Right ventricle myocardium superior (tissue), 1 donor: Measurements from ENCODE around the gene CLCN7. TPM values are rescaled to one million over a fixed set of nuclear protein-coding genes. Genes with fewer than 3 reads are reported as not detected.

Experiments used
- ATAC-seq: fragments of 200-7000 bp; cut with Tn5 transposase; one replicate; pipeline ENCODE4 v1.9.1; 2020; ENCODE audit warnings: mild to moderate bottlenecking; ENCODE audit not compliant: poor library complexity
- DNase-seq: peaks from one replicate; pipeline ENCODE4 v3.0.0-alpha.2; 2020
- intact Hi-C: fragments of 100-400 bp; cut with DNase I; formaldehyde crosslinking; loops from one replicate; pipeline ENCODE4 v1.11.2; 2022
- total RNA-seq: library from RNA; stranded (reverse); fragmentation: NEBNext Ultra II Directional; extraction: Animal tissue kit (Norgen Biotek cat#: 25700); gene quantifications from one replicate; pipeline ENCODE4 v1.2.1, GENCODE V29; 2021
- donor health status: DM: no; HTN: yes; CAD: no; lungs with severe emphysema.

Gene CLCN7
- total RNA-seq, 1 donor from 2014 or later, result 45.0 TPM

DNA sequence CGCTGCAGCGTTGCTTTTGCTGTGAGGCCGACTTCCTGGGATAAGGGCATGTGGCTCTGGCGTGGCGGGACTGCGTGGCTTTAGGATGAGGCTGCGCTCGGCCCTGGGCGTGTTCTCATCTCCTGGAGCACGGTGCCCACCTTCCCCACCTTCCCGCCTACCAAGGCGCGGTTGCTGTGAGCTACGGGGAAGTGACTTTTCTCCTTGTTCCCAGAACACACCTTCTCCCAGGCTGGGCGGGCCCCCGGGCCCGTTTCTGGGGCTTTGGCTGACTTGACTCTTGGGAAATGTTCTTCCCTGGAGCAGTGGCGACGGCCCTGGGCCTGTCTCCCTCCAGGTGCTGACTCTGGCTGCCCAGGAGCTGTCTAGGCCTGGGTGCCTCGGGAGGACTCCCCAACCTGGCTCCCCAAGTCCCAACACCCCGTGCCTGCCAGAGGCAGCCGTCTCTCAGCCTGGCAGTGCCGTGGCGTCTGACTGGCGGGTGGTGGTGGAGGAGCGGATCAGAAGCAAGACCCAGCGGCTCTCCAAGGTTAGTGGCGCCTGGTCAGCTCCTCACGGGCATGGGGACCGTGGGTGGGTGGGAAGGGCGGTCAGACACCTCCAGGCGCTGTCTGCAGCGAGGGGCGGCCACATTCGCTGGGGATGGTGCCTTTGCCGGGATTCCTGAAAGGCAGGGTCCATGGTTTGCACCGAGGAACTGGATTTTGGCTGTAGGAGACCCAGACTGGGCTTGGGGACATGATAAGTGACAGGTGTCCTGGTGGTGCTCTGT is 30.4 kb upstream of the CLCN7 start:
- no peak for DNase-seq
- no peak for ATAC-seq
- intact Hi-C loops, result no loop called here

DNA sequence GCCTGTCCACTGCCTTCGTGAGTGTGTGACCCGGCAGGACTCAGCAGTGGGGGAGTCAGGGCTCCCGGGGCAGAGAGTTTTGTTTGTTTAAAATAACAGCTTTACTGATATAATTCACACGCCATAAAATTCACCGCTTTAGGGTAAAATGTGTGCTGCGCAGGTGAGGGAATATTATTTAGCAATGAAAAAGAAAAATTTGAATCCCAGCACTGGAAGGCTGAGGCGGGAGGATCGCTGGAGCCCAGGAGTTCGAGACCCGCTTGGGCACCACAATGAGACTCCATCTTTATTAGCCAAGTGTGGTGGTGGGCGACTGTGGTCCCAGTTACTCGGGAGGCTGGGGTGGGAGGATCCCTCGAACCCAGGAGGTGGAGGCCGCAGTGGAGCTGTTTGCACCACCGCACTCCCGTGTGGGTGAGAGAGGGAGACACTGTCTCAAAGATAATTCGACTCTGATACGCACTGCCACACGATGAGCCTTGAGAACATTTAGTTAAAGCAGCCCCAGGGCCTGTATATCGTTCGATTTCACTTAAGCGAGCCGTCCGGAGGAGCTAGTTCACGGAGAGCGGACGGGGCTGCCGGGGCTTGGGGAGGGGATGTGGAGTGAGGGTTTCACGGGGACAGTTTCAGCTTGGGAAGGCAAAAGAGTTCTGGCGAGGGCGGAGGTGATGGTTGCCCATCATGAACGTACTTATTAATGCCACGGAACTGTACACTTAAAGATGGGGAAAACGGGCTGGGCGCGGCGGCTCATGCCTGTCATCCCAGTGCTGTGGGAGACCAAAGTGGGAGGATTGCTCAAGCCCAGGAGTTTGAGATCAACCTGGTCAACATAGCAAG is 28.5 kb upstream of the CLCN7 start:
- ATAC-seq (no peak), DNase-seq (no peak)
- intact Hi-C loops, result no loop called here

DNA sequence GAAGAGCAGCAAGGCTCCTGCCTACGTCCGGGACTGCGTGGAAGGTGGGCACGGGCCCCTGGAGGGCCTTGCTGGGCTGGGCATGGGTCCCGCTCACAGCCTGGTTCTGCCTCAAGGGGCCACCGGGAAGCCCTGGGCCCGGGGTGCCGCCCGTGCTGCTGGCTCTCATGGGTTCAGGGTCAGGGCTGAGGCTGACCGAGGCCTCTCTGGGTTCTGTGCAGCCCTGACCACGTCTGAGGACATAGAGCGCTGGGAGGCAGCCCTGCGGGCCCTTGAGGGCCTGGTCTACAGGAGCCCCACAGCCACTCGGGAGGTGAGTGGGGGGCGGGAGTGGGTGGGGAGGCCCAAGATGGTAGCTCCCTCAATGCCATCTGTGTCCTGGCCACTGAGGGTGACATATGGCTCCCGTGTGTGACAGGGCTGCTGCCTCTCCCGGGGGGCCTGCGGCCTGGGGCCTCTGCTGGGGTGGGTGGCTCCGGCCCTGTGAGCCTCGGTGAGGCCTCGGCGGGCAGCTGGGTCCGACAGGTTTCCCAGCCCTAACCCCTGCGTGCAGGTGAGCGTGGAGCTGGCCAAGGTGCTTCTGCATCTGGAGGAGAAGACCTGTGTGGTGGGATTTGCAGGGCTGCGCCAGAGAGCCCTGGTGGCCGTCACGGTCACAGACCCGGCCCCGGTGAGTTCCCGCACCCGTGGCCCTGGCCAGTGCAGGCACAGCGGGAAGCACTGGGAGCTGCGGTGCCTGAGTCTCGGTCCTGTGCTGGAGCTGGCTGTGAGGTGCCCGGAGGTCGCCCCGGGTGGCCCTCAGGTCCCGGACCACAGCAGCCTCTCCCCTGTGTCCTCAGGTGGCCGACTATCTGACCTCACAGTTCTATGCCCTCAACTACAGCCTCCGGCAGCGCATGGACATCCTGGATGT is 27.5 kb upstream of the CLCN7 start:
- intact Hi-C loops, result no loop called here
- DNase-seq (no peak), ATAC-seq (no peak)

DNA sequence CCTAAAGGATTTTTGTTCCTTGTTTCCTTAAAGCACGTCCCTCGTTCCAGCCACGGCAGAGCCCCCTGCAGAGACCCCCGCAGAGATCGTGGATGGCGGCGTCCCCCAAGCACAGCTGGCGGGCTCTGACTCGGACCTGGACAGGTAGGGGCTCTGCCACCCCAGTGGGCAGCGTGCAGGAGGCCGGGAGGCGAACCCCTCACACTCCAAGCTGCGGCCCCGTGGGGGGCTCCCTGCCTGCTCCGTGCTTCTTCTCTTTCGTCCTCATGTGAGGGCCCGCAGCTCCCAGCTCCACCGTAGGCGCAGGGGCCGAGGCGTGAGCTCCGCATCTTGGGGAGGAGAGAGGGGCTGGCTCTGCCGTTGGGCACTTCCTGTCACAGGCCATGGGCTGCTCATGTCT is 26.8 kb upstream of the CLCN7 start:
- DNase-seq, result no peak
- intact Hi-C loops, result no loop called here
- ATAC-seq, result no peak

DNA sequence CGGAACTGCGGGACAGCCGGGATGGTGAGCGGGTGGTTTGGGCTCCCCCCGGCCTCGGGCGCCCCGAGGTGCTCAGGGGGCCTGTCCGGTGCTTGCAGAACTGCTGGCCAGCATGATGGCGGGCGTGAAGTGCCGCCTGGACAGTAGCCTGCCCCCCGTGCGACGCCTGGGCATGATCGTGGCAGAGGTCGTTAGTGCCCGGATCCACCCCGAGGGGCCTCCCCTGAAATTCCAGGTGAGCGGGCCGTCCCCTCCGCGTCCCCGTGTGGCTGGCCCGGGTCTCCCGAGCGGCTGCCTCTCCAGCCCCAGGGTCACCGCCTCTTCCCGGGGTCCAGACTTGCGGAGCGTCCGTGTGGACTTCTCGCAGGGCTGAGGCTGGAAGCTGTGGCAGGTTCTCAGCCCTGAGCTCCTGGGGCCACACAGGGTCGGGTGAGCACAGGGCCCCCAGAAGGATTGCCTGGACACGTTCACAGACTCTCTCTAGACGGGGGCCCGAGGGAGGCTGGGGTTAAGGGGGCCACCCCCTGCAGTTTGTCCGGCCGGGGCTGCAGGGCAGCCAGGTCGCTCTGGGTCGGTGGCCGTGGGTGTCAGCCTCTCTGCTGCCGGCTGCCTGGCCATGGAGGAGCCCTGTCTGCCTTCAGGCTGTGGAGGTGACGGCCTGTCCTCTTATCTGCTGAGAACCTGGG is 25.8 kb upstream of the CLCN7 start:
- intact Hi-C loops, result no loop called here
- ATAC-seq (no peak), DNase-seq (no peak)

DNA sequence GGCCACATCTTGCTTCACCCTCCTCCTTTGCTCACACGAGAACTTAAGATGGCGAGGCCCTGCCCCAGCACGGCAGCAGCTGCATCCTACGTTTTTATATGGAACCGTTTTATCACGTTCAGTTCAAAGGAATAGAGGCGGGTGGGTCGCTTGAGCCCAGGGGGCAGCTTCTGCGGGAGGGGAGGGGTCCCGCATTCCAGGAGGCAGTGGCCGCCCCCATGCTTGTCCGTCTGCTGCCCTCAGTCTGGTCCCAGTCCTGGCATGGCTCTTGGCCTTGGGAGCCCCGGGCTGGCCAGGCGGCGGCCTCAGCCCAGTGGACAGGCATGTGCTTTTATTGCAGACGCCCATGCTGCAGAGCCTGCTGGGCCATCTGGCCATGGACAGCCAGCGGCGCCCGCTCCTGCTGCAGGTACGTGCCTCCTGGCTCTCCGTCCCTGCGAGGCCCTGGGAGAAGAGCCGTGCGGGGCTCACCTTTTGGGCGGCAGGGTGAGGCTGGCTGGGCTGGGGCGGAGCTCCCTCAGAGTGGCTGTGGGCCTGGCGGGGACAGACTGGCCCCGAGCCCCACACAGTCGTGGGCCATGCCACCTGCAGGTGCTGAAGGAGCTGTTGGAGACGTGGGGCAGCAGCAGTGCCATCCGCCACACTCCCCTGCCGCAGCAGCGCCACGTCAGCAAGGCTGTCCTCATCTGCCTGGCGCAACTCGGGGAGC is 25.1 kb upstream of the CLCN7 start:
- ATAC-seq, result no peak
- intact Hi-C loops, result loop anchor here (10.0 kb wide), 1 partner anchor 115 kb away; the partner anchor contains the start of genes CRAMP1 and IFT140

DNA sequence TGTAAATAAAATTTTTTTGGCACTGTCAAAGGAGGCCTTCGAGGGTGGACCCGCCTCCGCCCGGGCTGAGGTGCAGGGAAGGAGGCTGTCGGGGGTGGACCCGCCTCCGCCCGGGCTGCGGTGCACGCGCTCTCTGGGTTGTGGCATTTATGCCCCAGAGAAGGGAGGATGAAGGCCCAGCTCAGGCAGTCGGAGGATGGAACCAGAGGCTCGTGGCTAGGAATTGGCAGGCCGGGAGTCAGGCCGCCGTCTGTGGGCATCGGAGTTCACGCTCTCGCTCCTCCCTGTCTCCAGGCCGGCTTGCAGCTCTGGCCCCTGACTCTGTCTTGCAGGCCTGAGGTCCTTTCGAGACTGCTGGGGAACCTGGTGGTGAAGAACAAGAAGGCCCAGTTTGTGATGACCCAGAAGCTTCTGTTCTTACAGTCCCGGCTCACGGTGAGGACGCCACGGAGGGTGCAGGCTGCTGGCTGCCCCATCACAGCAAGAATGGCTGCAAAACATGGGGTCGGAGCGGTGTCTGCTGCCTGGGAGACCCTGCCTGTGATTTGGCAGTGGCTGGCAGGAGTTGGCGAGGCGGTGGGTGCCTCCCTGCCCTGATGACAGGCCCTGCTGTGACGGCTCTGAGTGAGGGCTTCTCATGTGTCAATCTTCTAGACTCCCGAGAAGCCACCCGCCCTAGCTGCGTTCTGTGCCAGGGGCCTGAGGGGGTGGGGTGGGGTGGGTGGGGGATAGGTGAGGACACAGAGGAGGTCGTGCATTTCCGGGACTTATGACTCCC is 24.3 kb upstream of the CLCN7 start:
- DNase-seq (no peak), ATAC-seq (no peak)
- intact Hi-C loops, result loop anchor here (10.0 kb wide), 1 partner anchor 116 kb away; the partner anchor contains the start of genes CRAMP1 and IFT140

More for the DNA sequence above, 25.1 kb upstream of the CLCN7 start:
- DNase-seq, result no peak

DNA sequence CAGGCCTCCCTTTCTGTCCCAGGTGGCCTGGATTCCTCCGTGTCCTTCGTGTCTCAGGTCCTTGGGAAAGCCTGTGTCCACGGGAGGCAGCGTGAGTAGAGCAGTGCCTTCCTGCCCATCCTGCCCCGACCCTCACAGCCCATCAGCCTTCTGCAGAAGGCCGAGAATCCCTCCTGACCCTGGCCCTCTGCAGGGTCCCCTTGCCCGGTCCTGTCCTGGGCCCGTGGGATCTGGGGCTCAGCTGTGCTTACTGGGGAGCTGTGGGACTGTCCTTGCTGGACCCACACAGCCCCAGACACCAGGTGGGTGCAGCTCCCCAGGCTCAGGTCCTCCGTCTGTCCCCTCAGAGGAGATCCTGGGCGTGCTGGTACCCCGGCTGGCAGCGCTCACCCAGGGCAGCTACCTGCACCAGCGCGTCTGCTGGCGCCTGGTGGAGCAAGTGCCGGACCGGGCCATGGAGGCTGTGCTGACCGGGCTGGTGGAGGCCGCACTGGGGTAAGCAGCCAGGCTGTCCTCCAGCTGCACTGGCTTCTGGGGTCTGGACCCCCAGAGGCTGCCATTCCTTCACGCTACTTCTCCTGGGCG is 22.3 kb upstream of the CLCN7 start:
- intact Hi-C loops, result loop anchor here (10.0 kb wide), 1 partner anchor 118 kb away; the partner anchor contains the start of genes CRAMP1 and IFT140
- ATAC-seq (no peak), DNase-seq (no peak)

DNA sequence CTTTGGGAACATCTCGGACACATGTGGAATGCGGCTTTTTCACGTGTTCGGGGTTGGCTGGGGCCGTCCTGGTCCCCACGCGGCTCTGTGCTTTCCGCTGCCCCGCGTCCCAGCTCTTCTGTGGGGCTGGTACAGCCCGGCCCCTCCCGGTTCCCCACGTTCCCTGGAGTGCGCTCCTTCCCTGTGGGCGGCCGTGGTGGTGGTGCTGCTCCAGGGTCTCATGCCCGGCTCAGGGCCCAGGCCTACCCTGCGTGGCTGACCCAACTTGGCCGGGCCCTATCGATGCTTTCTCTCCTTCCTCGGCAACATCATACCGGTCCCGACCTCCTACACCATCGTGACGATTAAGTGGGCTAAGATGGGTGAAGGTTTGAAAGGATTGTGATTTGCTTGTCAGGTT is 21.6 kb upstream of the CLCN7 start:
- no peak for ATAC-seq
- intact Hi-C loops, result loop anchor here (10.0 kb wide), 1 partner anchor 118 kb away; the partner anchor contains the start of genes CRAMP1 and IFT140
- DNase-seq, result no peak

DNA sequence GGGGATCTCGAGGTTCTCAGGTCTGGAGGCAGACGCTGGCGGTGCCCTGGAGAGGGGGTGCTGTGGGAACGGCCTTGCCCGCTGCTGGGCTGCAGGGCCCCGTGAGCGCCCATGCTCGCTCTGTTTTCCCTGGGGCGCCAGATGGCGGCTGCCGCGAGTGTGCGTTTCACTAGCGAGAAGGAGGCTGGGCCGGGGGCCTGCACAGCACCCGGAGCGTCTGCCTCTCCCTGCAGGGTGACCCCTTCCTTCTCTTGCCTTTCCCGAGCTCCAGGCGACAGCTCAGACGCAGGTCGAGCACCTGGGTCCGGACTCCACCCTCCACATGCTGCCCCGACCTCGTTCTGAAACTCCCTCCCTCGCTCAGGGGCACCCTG is 21.0 kb upstream of the CLCN7 start:
- intact Hi-C loops, result loop anchor here (10.0 kb wide), 1 partner anchor 119 kb away; the partner anchor contains the start of genes CRAMP1 and IFT140
- ATAC-seq (no peak), DNase-seq (no peak)

DNA sequence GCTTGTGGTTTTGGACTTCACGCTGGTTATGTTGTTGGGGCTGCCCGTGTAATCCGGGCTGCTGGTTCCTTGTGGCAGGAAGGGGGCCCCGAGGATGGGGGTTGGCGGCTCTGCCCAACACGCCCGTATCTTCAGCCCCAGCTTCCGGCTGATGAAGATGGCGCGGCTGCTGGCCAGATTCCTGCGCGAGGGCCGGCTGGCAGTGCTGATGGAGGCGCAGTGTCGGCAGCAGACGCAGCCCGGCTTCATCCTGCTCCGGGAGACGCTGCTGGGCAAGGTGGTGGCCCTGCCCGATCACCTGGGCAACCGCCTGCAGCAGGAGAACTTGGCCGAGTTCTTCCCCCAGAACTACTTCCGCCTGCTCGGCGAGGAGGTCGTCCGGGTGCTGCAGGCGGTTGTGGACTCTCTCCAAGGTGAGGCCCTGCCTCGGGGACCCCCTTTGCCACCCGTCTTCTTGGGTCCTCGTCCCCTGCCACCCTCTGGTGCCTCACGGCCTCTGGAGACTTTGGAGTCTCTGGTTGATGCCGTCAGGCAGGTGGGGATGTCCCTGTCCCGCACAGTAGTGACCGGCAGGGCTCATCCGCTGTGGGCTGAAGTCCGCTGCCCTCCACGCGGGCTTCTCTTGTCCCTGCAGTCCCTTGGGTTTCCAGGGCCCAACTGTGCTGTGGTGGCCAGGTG is 20.5 kb upstream of the CLCN7 start:
- intact Hi-C loops, result loop anchor here (10.0 kb wide), 1 partner anchor 119 kb away; the partner anchor contains the start of genes CRAMP1 and IFT140
- no peak for DNase-seq
- no peak for ATAC-seq

DNA sequence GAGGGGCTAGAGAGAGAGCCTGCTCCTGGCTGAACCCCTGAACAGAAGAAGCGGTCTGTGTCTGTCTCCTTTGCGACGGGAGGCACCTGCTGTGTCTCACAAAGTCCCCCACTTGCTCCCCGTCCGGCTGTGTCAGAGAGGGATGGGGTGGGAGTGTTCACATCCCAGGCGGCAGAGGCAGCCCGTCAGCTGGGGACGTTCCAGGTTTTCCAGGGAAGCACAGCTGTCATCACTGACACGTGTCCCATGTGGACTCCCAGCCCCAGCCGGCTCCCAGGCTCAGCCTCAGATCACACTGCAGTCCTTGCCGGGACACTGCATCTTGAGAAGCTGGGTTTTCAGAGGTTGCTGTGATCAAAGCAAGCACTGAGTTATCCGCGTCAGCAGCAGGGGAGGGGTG is 19.9 kb upstream of the CLCN7 start:
- intact Hi-C loops, result loop anchor here (5.0 to 10.0 kb wide), 2 partner anchors 53 to 120 kb away; partner anchors contain the start of genes CRAMP1 and IFT140
- ATAC-seq, result peak; percentile 69
- DNase-seq, result peak; percentile 76

DNA sequence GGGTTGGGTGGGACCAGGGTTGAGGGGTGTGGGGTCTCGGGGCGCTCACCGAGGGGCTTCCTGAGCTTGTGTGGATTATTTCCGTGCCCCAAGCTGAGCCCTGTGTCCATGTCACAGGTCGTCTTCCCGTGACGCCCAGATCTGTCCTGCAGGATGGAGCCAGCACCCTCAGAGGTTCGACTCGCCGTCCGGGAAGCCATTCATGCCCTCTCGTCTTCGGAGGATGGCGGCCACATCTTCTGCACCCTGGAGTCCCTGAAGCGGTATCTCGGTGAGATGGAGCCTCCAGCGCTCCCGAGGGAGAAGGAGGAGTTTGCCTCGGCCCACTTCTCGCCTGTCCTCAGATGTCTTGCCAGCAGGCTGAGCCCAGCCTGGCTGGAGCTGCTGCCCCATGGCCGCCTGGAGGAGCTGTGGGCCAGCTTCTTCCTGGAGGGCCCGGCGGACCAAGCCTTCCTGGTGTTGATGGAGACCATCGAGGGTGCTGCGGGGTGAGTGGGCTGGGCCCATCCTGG is 19.4 kb upstream of the CLCN7 start:
- DNase-seq, result peak; percentile 80
- intact Hi-C loops, result loop anchor here (5.0 to 10.0 kb wide), 2 partner anchors 53 to 121 kb away; partner anchors contain the start of genes CRAMP1 and IFT140

DNA sequence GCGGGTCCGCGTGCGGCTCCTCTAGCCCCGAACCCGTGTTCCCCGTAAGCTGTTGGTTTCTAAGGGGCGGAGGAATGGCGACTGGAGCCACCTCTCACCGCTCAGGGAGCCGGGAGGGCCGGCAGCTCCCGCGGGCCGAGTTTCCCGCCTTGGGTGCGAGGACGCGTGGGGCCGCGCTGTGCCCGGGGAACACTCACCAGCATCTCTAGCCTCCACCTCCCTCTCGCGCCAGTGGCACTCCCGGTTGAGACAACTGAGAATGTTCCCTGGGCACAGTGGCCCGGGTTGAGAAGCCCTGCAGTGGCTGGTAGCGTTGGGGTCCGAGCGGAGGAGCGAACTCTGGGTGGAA is 18.9 kb upstream of the CLCN7 start:
- ATAC-seq (peak; percentile 8), DNase-seq (no peak)
- intact Hi-C loops, result loop anchor here (5.0 to 10.0 kb wide), 2 partner anchors 54 to 121 kb away; partner anchors contain the start of genes CRAMP1 and IFT140

More for the DNA sequence above, 19.4 kb upstream of the CLCN7 start:
- peak; percentile 77 for ATAC-seq
